ENCODE data around the gene SERPIND1. TPM values are rescaled to one million over a fixed set of nuclear protein-coding genes. Genes with fewer than 3 reads are reported as not detected.

SERPIND1 gene
- total and polyA plus RNA-seq, 5 donors: 0.20 to 1.4 (median 0.74) TPM

GRCh38 chr22:20748731-20749428 is 25.0 kb upstream of the SERPIND1 start:
- Histone ChIP-seq H3K4me3 (ENCODE audit: low read length) (no peak overlapping the region), H3K27ac (ENCODE audit: low read length) (no peak overlapping the region), H3K4me1 (ENCODE audit: control insufficient read depth, insufficient read depth, low read length) (no peaks in the 10 kb centered on the region), H3K9me3 (ENCODE audit: control insufficient read depth, low read length) (no peaks in the 10 kb centered on the region), H3K27me3 (ENCODE audit: control insufficient read depth, insufficient read depth) (no peaks in the 10 kb centered on the region)
- ATAC-seq (peak in 1 of 2 donors; percentile 46), DNase-seq (no peak)
- WGBS: 67% methylated on average over 9 of the region's 9 CpGs
- intact Hi-C loops (cut with DNase I): no loop called here

- 83% methylated on average over 3 of the region's 3 CpGs for WGBS
- H3K9me3 ChIP-seq (ENCODE audit: control insufficient read depth, low read length): no peaks in the 10 kb centered on the region
- intact Hi-C loops (cut with DNase I): no loop called here
- ATAC-seq (peak in 1 of 2 donors; percentile 8), DNase-seq (no peak)
- no peaks in the 10 kb centered on the region for H3K27me3 ChIP-seq (ENCODE audit: control insufficient read depth, insufficient read depth)
- no peak overlapping the region for H3K27ac ChIP-seq (ENCODE audit: low read length)
- H3K4me1 ChIP-seq (ENCODE audit: control insufficient read depth, insufficient read depth, low read length): no peaks in the 10 kb centered on the region
- no peak overlapping the region for H3K4me3 ChIP-seq (ENCODE audit: low read length)
Measured at GRCh38 chr22:20749453-20749852, 24.5 kb upstream of the SERPIND1 start.

GRCh38 chr22:20750461-20751184 is 23.3 kb upstream of the SERPIND1 start:
- H3K9me3 ChIP-seq (ENCODE audit: control insufficient read depth, low read length): no peaks in the 10 kb centered on the region
- intact Hi-C loops (cut with DNase I): no loop called here
- H3K27ac ChIP-seq (ENCODE audit: low read length): peak overlapping the region; percentile 28
- H3K4me3 ChIP-seq (ENCODE audit: low read length): no peak overlapping the region
- ATAC-seq (peak; percentile 80 to 86), DNase-seq (peak; percentile 78 to 80 (median 79))
- WGBS: 57% methylated on average over 9 of the region's 9 CpGs
- no peaks in the 10 kb centered on the region for H3K27me3 ChIP-seq (ENCODE audit: control insufficient read depth, insufficient read depth)
- H3K4me1 ChIP-seq (ENCODE audit: control insufficient read depth, insufficient read depth, low read length): no peaks in the 10 kb centered on the region

- Histone ChIP-seq H3K4me3 (ENCODE audit: low read length) (no peak overlapping the region), H3K27ac (ENCODE audit: low read length) (peak overlapping the region; percentile 28), H3K27me3 (ENCODE audit: control insufficient read depth, insufficient read depth) (no peaks in the 10 kb centered on the region), H3K4me1 (ENCODE audit: control insufficient read depth, insufficient read depth, low read length) (no peaks in the 10 kb centered on the region), H3K9me3 (ENCODE audit: control insufficient read depth, low read length) (no peaks in the 10 kb centered on the region)
- no peak for ATAC-seq
- 92% methylated on average over 18 of the region's 18 CpGs for WGBS
- DNase-seq: no peak
- intact Hi-C loops (cut with DNase I): no loop called here
Measured at GRCh38 chr22:20751185-20751851, 22.6 kb upstream of the SERPIND1 start.

GRCh38 chr22:20752104-20752741 is 21.7 kb upstream of the SERPIND1 start:
- intact Hi-C loops (cut with DNase I): no loop called here
- DNase-seq (no peak), ATAC-seq (no peak)
- Histone ChIP-seq H3K4me3 (ENCODE audit: low read length) (no peak overlapping the region), H3K4me1 (ENCODE audit: control insufficient read depth, insufficient read depth, low read length) (no peaks in the 10 kb centered on the region), H3K27ac (ENCODE audit: low read length) (no peak overlapping the region), H3K9me3 (ENCODE audit: control insufficient read depth, low read length) (no peaks in the 10 kb centered on the region), H3K27me3 (ENCODE audit: control insufficient read depth, insufficient read depth) (no peaks in the 10 kb centered on the region)
- 95% methylated on average over 7 of the region's 7 CpGs for WGBS

- no peaks in the 10 kb centered on the region for H3K4me1 ChIP-seq (ENCODE audit: control insufficient read depth, insufficient read depth, low read length)
- ATAC-seq: no peak
- no peak overlapping the region for H3K27ac ChIP-seq (ENCODE audit: low read length)
- intact Hi-C loops (cut with DNase I): no loop called here
- DNase-seq: no peak
- 95% methylated on average over 10 of the region's 10 CpGs for WGBS
- no peak overlapping the region for H3K4me3 ChIP-seq (ENCODE audit: low read length)
- H3K27me3 ChIP-seq (ENCODE audit: control insufficient read depth, insufficient read depth): no peaks in the 10 kb centered on the region
- no peaks in the 10 kb centered on the region for H3K9me3 ChIP-seq (ENCODE audit: control insufficient read depth, low read length)
Measured at GRCh38 chr22:20752873-20753272, 21.0 kb upstream of the SERPIND1 start.

GRCh38 chr22:20756846-20757245 is 17.1 kb upstream of the SERPIND1 start:
- Histone ChIP-seq H3K4me1 (ENCODE audit: control insufficient read depth, insufficient read depth, low read length) (no peaks in the 10 kb centered on the region), H3K4me3 (ENCODE audit: low read length) (no peak overlapping the region), H3K27ac (ENCODE audit: low read length) (no peak overlapping the region), H3K27me3 (ENCODE audit: control insufficient read depth, insufficient read depth) (no peaks in the 10 kb centered on the region), H3K9me3 (ENCODE audit: control insufficient read depth, low read length) (no peaks in the 10 kb centered on the region)
- no peak for DNase-seq
- ATAC-seq: no peak
- intact Hi-C loops (cut with DNase I): no loop called here
- WGBS: 96% methylated on average over 3 of the region's 3 CpGs

- 100% methylated on average over 2 of the region's 2 CpGs for WGBS
- intact Hi-C loops (cut with DNase I): no loop called here
Measured at GRCh38 chr22:20758688-20759087, 15.2 kb upstream of the SERPIND1 start.

GRCh38 chr22:20760084-20760483 is 13.8 kb upstream of the SERPIND1 start:
- intact Hi-C loops (cut with DNase I): no loop called here

More at GRCh38 chr22:20758688-20759087, 15.2 kb upstream of the SERPIND1 start:
- Histone ChIP-seq H3K27me3 (ENCODE audit: control insufficient read depth, insufficient read depth) (no peaks in the 10 kb centered on the region), H3K4me3 (ENCODE audit: low read length) (no peak overlapping the region), H3K9me3 (ENCODE audit: control insufficient read depth, low read length) (no peaks in the 10 kb centered on the region), H3K27ac (ENCODE audit: low read length) (no peak overlapping the region), H3K4me1 (ENCODE audit: control insufficient read depth, insufficient read depth, low read length) (no peaks in the 10 kb centered on the region)
- no peak for DNase-seq
- ATAC-seq: no peak

GRCh38 chr22:20761536-20761935 is 12.4 kb upstream of the SERPIND1 start:
- Histone ChIP-seq H3K9me3 (ENCODE audit: control insufficient read depth, low read length) (no peaks in the 10 kb centered on the region), H3K27ac (ENCODE audit: low read length) (no peak overlapping the region), H3K4me3 (ENCODE audit: low read length) (no peak overlapping the region), H3K27me3 (ENCODE audit: control insufficient read depth, insufficient read depth) (no peaks in the 10 kb centered on the region), H3K4me1 (ENCODE audit: control insufficient read depth, insufficient read depth, low read length) (no peaks in the 10 kb centered on the region)
- intact Hi-C loops (cut with DNase I): no loop called here
- WGBS: 80% methylated on average over 2 of the region's 2 CpGs
- ATAC-seq (no peak), DNase-seq (no peak)

More at GRCh38 chr22:20760084-20760483, 13.8 kb upstream of the SERPIND1 start:
- Histone ChIP-seq H3K27me3 (ENCODE audit: control insufficient read depth, insufficient read depth) (no peaks in the 10 kb centered on the region), H3K4me1 (ENCODE audit: control insufficient read depth, insufficient read depth, low read length) (no peaks in the 10 kb centered on the region), H3K4me3 (ENCODE audit: low read length) (no peak overlapping the region), H3K27ac (ENCODE audit: low read length) (no peak overlapping the region), H3K9me3 (ENCODE audit: control insufficient read depth, low read length) (no peaks in the 10 kb centered on the region)
- 98% methylated on average over 2 of the region's 2 CpGs for WGBS
- no peak for DNase-seq
- ATAC-seq: no peak

Data from right cardiac atrium (tissue), 5 donors.